Endothelial cell of umbilical vein (primary cell): ENCODE results near the gene PRTN3. TPM values are rescaled to one million over a fixed set of nuclear protein-coding genes. Genes with fewer than 3 reads are reported as not detected.

ENCODE experiments used
- BruUV-seq: library from RNA; stranded (reverse); fragments of 400-500 nt; replicated peaks from 2 replicates; lab custom pipeline; 2021; lab: Mats Ljungman, UMichigan
- CTCF ChIA-PET: fragments of 300-600, 350-600 bp; sonication (Branson Sonifier 250); formaldehyde crosslinking; loops from one replicate; lab custom pipeline; 2021; ENCODE audit warnings: antibody characterized with exemption, inconsistent platforms; lab: Charles Lee
- POLR2A ChIA-PET: fragments of 300-600, 350-600 bp; sonication (Branson Sonifier 250); formaldehyde crosslinking; loops from one replicate; lab custom pipeline; 2021; ENCODE audit warnings: antibody characterized with exemption, inconsistent platforms; lab: Charles Lee
- DNase-seq: peaks from one replicate; pipeline ENCODE4 v3.0.0-alpha.2; 2011; ENCODE audit warnings: low read depth, low spot score
- FAIRE-seq: peaks from 2 replicates; lab custom pipeline; 2011; peaks lifted over from hg19 to GRCh38; lab: Jason Lieb, UNC
- H2AFZ ChIP-seq: 2 replicates; pipeline ENCODE4 v1.6.0; 2012; ENCODE audit warnings: low read depth, low read length, control low read depth, inconsistent platforms
- H3K27ac ChIP-seq: 2 replicates; pipeline ENCODE4 v1.5.1; 2011; ENCODE audit warnings: low read depth, mild to moderate bottlenecking, control low read depth, low read length, moderate library complexity; ENCODE audit not compliant: insufficient read depth
- H3K27me3 ChIP-seq, 2 experiments: 2 replicates each; pipeline versions ENCODE4 v1.6.0 to v1.6.1; 2011; ENCODE audit warnings: low read length in 2 of 2, mixed read lengths in 1 of 2; ENCODE audit not compliant: control insufficient read depth in 2 of 2, insufficient read depth in 2 of 2
- H3K36me3 ChIP-seq, 2 experiments: 2 replicates in 1 of 2; 3 replicates in 1 of 2; pipeline ENCODE4 v1.5.1; 2011; ENCODE audit warnings: low read length in 2 of 2, mild to moderate bottlenecking in 1 of 2, moderate library complexity in 1 of 2; ENCODE audit not compliant: control insufficient read depth in 2 of 2, insufficient read depth in 2 of 2; ENCODE audit errors: extremely low read depth in 1 of 2
- H3K4me1 ChIP-seq: 3 replicates; pipeline ENCODE4 v1.5.1; 2011; ENCODE audit warnings: mild to moderate bottlenecking, low read length; ENCODE audit not compliant: control insufficient read depth, insufficient read depth; ENCODE audit errors: extremely low read depth
- H3K4me2 ChIP-seq: 2 replicates; pipeline ENCODE4 v1.6.1; 2011; ENCODE audit warnings: low read length, control low read depth, mixed read lengths; ENCODE audit not compliant: insufficient read depth
- H3K4me3 ChIP-seq, 3 experiments: fragments of 200-600 bp in 1 of 3; sonication (generic), shearing (Covaris generic) in 1 of 3; replicated peaks in 1 of 3; 2 replicates each; pipeline ENCODE4 v1.5.1; 2011 to 2016; ENCODE audit warnings: control low read depth in 3 of 3, low read length in 3 of 3, mild to moderate bottlenecking in 2 of 3, inconsistent platforms in 1 of 3, low read depth in 1 of 3, moderate library complexity in 1 of 3; ENCODE audit not compliant: insufficient read depth in 1 of 3
- H3K79me2 ChIP-seq: 2 replicates; pipeline ENCODE4 v1.6.0; 2012; ENCODE audit warnings: low read length, inconsistent platforms; ENCODE audit not compliant: control insufficient read depth, insufficient read depth
- H3K9ac ChIP-seq: replicated peaks from 2 replicates; pipeline ENCODE3; 2011; ENCODE audit warnings: low read length, control low read depth; ENCODE audit not compliant: insufficient read depth; ENCODE audit errors: extremely low read depth
- H3K9me1 ChIP-seq: replicated peaks from 3 replicates; pipeline ENCODE4 v1.6.0; 2011; ENCODE audit warnings: mild to moderate bottlenecking, low read length; ENCODE audit not compliant: control insufficient read depth, insufficient read depth; ENCODE audit errors: extremely low read depth
- H3K9me3 ChIP-seq: replicated peaks from 2 replicates; pipeline ENCODE4 v1.5.1; 2012; ENCODE audit warnings: low read length, inconsistent platforms; ENCODE audit not compliant: control insufficient read depth, insufficient read depth
- H4K20me1 ChIP-seq: replicated peaks from 2 replicates; pipeline ENCODE3; 2011; ENCODE audit warnings: mild to moderate bottlenecking, low read length; ENCODE audit not compliant: control insufficient read depth, insufficient read depth; ENCODE audit errors: extremely low read depth
- CTCF ChIP-seq, 2 donors: IDR thresholded peaks; 1 replicate in 1 of 2; 2 replicates in 1 of 2; pipeline ENCODE4 v1.5.1; 2011; ENCODE audit warnings: low read length in 2 of 2, mild to moderate bottlenecking in 2 of 2, moderate library complexity in 2 of 2, control low read depth in 1 of 2, inconsistent platforms in 1 of 2, low read depth in 1 of 2; ENCODE audit not compliant: insufficient read depth in 1 of 2; ENCODE audit errors: extremely low read depth in 1 of 2
- EZH2 ChIP-seq: IDR thresholded peaks from 2 replicates; pipeline ENCODE4 v1.6.1; 2012; ENCODE audit warnings: borderline replicate concordance, low read depth, mild to moderate bottlenecking, moderate library complexity, low read length, inconsistent platforms; ENCODE audit not compliant: severe bottlenecking
- FOS ChIP-seq: IDR thresholded peaks from 2 replicates; pipeline ENCODE4 v1.6.1; 2011; ENCODE audit warnings: mild to moderate bottlenecking, low read length, moderate library complexity, borderline replicate concordance; ENCODE audit not compliant: insufficient read depth
- GATA2 ChIP-seq: IDR thresholded peaks from 2 replicates; pipeline ENCODE4 v1.7.0; 2011; ENCODE audit warnings: low read depth, mild to moderate bottlenecking, moderate library complexity, mixed read lengths, low read length; ENCODE audit not compliant: insufficient read length, insufficient read depth
- JUN ChIP-seq: IDR thresholded peaks from 2 replicates; pipeline ENCODE4 v1.6.1; 2011; ENCODE audit warnings: borderline replicate concordance, low read depth; ENCODE audit not compliant: insufficient read length, insufficient read depth
- MYC ChIP-seq: IDR thresholded peaks from one replicate; pipeline ENCODE4 v1.6.1; 2011; ENCODE audit warnings: mild to moderate bottlenecking, low read depth, low read length
- POLR2A ChIP-seq: IDR thresholded peaks from 2 replicates; pipeline ENCODE4 v1.6.1; 2012; ENCODE audit warnings: low read depth, mild to moderate bottlenecking, control low read depth, low read length
- POLR2AphosphoS5 ChIP-seq: IDR thresholded peaks from 2 replicates; pipeline ENCODE4 v1.6.1; 2012; ENCODE audit warnings: low read depth, mild to moderate bottlenecking, control low read depth, low read length, moderate library complexity; ENCODE audit not compliant: insufficient read depth
- dilution Hi-C: fragments of 300-500 bp; cut with MboI; formaldehyde crosslinking; loops from one replicate; pipeline ENCODE4 v1.15.0; 2019; ENCODE audit warnings: low sequenced_read_pairs; ENCODE audit not compliant: extremely low pct_ligation_motif_present
- intact Hi-C: fragments of 100-400 bp; cut with micrococcal nuclease; formaldehyde crosslinking; loops from one replicate; pipeline ENCODE4 v1.10.0; 2022
- polyA plus RNA-seq, 4 experiments: library from polyadenylated mRNA; depleted of rRNA in 3 of 4; stranded (reverse) in 3 of 4; unstranded in 1 of 4; fragments of >200 nt; gene quantifications; 2 replicates each; pipeline versions ENCODE4 v1.2.1 to v1.2.3, GENCODE V29; 2011 to 2012; ENCODE audit warnings: missing spikeins in 1 of 4
- total RNA-seq: library from RNA; stranded (reverse); gene quantifications from 2 replicates; pipeline ENCODE4 v1.2.3, GENCODE V29; 2021
- TF ChIP-seq, protein P1 (sequence below): IDR thresholded peaks from 2 replicates; pipeline ENCODE4 v1.6.1; 2011; ENCODE audit not compliant: insufficient read depth, insufficient read length

Gene PRTN3
- total and polyA plus RNA-seq, 2 donors (not counting 3 experiments of a cell fraction or from before 2014, with no cell fraction given): not detected

GRCh38 chr19:855566-856120 is 14.8 kb downstream of the PRTN3 start:
- peaks cover 0 to 2% of the 10 kb centered on the region in 2 experiments for H3K27me3 ChIP-seq
- no peak for DNase-seq
- POLR2A ChIA-PET: no interaction called here
- CTCF ChIA-PET: interaction anchor here (0.9 to 2.1 kb wide), 5 partner anchors 9 to 129 kb away, joined by 3 to 8 read pairs (median 4); partner anchors contain the start of gene WDR18
- BruUV-seq: no TSS peak
- no peak for TF ChIP-seq POLR2A
- TF ChIP-seq CTCF (IDR thresholded peaks at IDR 0.05; ENCODE audit: extremely low read depth in 1 of 2, insufficient read depth in 1 of 2, low read depth in 1 of 2, low read length in 2 of 2): no peak
- no peak for TF ChIP-seq POLR2AphosphoS5
- no peak for TF ChIP-seq GATA2
- no peak for TF ChIP-seq FOS
- TF ChIP-seq, protein P1, sequence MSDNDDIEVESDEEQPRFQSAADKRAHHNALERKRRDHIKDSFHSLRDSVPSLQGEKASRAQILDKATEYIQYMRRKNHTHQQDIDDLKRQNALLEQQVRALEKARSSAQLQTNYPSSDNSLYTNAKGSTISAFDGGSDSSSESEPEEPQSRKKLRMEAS: no peak
- TF ChIP-seq JUN: no peak
- TF ChIP-seq MYC: no peak
- no peak for TF ChIP-seq EZH2
- H3K9me1 ChIP-seq: no peaks in the 10 kb centered on the region
- no peak overlapping the region for H3K27ac ChIP-seq
- H2AFZ ChIP-seq: no peak overlapping the region
- no peaks in the 10 kb centered on the region for H3K4me1 ChIP-seq
- H3K79me2 ChIP-seq: no peaks in the 10 kb centered on the region
- H3K36me3 ChIP-seq: no peaks in the 10 kb centered on the region
- no peaks in the 10 kb centered on the region for H3K9me3 ChIP-seq
- H4K20me1 ChIP-seq: no peaks in the 10 kb centered on the region
- FAIRE-seq: no peak
- dilution Hi-C loops (no loop called here), intact Hi-C loops (loop anchor here (2.0 kb wide), 1 partner anchor 85 kb away; no protein-coding TSS in a partner anchor)
- no peak overlapping the region for H3K9ac ChIP-seq
- H3K4me3 ChIP-seq: no peak overlapping the region
- H3K4me2 ChIP-seq: no peak overlapping the region
